Activated CD8-positive, alpha-beta memory T cell treated with anti-CD3 and anti-CD28 coated beads, Interleukin-2, amount 50 U/mL, for 24 hours (primary cell): Measurements from ENCODE around the gene RMP24.
"Not testable (repeated sequence)": the region's sequence is repeated elsewhere in the genome, so short reads cannot be mapped to it uniquely, and the experiment has no call there.

Experiments used
- DNase-seq: peaks from one replicate; pipeline ENCODE4 v3.0.0-alpha.2; 2020; ENCODE audit errors: extremely low read depth

The RMP24 gene

GRCh38 chr18:35972197-35973000 lies at the start of gene RMP24:
TSS of gene RMP24 (plus strand) at chr18:35972679.
- peak; percentile 88 for DNase-seq

- no peak for DNase-seq
Observed at GRCh38 chr18:35923939-35924684, 48.4 kb upstream of the RMP24 start.

GRCh38 chr18:35926884-35927283 lies 45.6 kb upstream of the RMP24 start:
- DNase-seq, result no peak

- no peak for DNase-seq
Observed at GRCh38 chr18:35927430-35927829, 45.0 kb upstream of the RMP24 start.

GRCh38 chr18:35933982-35934381 lies 38.5 kb upstream of the RMP24 start:
- DNase-seq, result no peak

GRCh38 chr18:35934891-35935290 lies 37.6 kb upstream of the RMP24 start:
- no peak for DNase-seq

GRCh38 chr18:35935805-35936204 lies 36.7 kb upstream of the RMP24 start:
- no peak for DNase-seq

GRCh38 chr18:35936951-35937350 lies 35.5 kb upstream of the RMP24 start:
- DNase-seq, result no peak

- no peak for DNase-seq
Observed at GRCh38 chr18:35938158-35938557, 34.3 kb upstream of the RMP24 start.

GRCh38 chr18:35938562-35938961 lies 33.9 kb upstream of the RMP24 start:
- no peak for DNase-seq

- no peak for DNase-seq
Observed at GRCh38 chr18:35939138-35939537, 33.3 kb upstream of the RMP24 start.

GRCh38 chr18:35941299-35941698 lies 31.2 kb upstream of the RMP24 start:
- no peak for DNase-seq

GRCh38 chr18:35942133-35942532 lies 30.3 kb upstream of the RMP24 start:
- DNase-seq, result no peak

GRCh38 chr18:35942661-35943060 lies 29.8 kb upstream of the RMP24 start:
- no peak for DNase-seq

GRCh38 chr18:35948080-35948479 lies 24.4 kb upstream of the RMP24 start:
- DNase-seq, result no peak

- no peak for DNase-seq
Observed at GRCh38 chr18:35949090-35949489, 23.4 kb upstream of the RMP24 start.

GRCh38 chr18:35949903-35950627 lies 22.4 kb upstream of the RMP24 start:
- peak; percentile 19 for DNase-seq

GRCh38 chr18:35950628-35950982 lies 21.9 kb upstream of the RMP24 start:
- DNase-seq, result no peak

GRCh38 chr18:35953688-35954087 lies 18.8 kb upstream of the RMP24 start:
- DNase-seq, result no peak

- no peak for DNase-seq
Observed at GRCh38 chr18:35956226-35956625, 16.3 kb upstream of the RMP24 start.

GRCh38 chr18:35962320-35962719 lies 10.2 kb upstream of the RMP24 start:
- no peak for DNase-seq

GRCh38 chr18:35964319-35964718 lies 8.2 kb upstream of the RMP24 start:
- no peak for DNase-seq

- not testable (repeated sequence) for DNase-seq
Observed at GRCh38 chr18:35967866-35968265, 4.6 kb upstream of the RMP24 start.
